HEK293 (cell line): Measurements from ENCODE around the gene SLC25A17.

Experiments used
- CTCF ChIA-PET: fragments of 350-600 bp; formaldehyde crosslinking; extraction: SDS; loops from one replicate; lab custom pipeline; 2021; ENCODE audit warnings: antibody characterized with exemption; lab: Yijun Ruan, JAX
- POLR2A ChIA-PET: fragments of 300-600 bp; formaldehyde crosslinking; extraction: SDS; loops from one replicate; lab custom pipeline; 2020; ENCODE audit warnings: antibody characterized with exemption, inconsistent platforms; lab: Yijun Ruan, JAX
- H3K27ac ChIP-seq: fragments of 200-500 bp; sonication (Bioruptor generic); 2 replicates; pipeline ENCODE4 v1.5.1; 2014; ENCODE audit warnings: low read depth, low read length, control low read depth, inconsistent platforms; ENCODE audit errors: extremely low read depth
- H3K36me3 ChIP-seq, 2 experiments: fragments of 200-500 bp in 1 of 2; sonication (Bioruptor generic) in 1 of 2; 1 replicate in 1 of 2; 2 replicates in 1 of 2; pipeline ENCODE4 v1.5.1; 2014 to 2017; ENCODE audit warnings: inconsistent platforms in 2 of 2, low read length in 2 of 2; ENCODE audit not compliant: control insufficient read depth in 2 of 2, insufficient read depth in 1 of 2
- H3K4me1 ChIP-seq: fragments of 200-500 bp; sonication (Bioruptor generic); 2 replicates; pipeline ENCODE4 v1.5.1; 2014; ENCODE audit warnings: mild to moderate bottlenecking, low read length, inconsistent platforms; ENCODE audit not compliant: control insufficient read depth, insufficient read depth
- H3K4me3 ChIP-seq: 2 replicates; pipeline ENCODE4 v1.5.1; 2011; ENCODE audit warnings: low read depth, mild to moderate bottlenecking, control low read depth, low read length, moderate library complexity
- H3K9me3 ChIP-seq: fragments of 200-500 bp; sonication (Bioruptor generic); 2 replicates; pipeline ENCODE4 v1.5.1; 2014; ENCODE audit warnings: low read depth, low read length, inconsistent platforms; ENCODE audit not compliant: control insufficient read depth, insufficient read depth
- EGR2 ChIP-seq: fragments of 450-650 bp; formaldehyde crosslinking; IDR thresholded peaks from 2 replicates; pipeline ENCODE4 v1.5.1; 2016; ENCODE audit warnings: low read depth, missing biosample characterization, missing genetic modification characterization
- GLI2 ChIP-seq: fragments of 450-650 bp; formaldehyde crosslinking; IDR thresholded peaks from 2 replicates; pipeline ENCODE4; 2017; ENCODE audit warnings: missing biosample characterization, missing genetic modification characterization, low read depth, borderline replicate concordance
- MEIS1 ChIP-seq: sonication (generic); formaldehyde crosslinking; IDR thresholded peaks from 2 replicates; pipeline ENCODE4 v1.8.1; 2022; ENCODE audit warnings: missing genetic modification reagents, mild to moderate bottlenecking, borderline replicate concordance
- OVOL3 ChIP-seq: fragments of 450-650 bp; formaldehyde crosslinking; IDR thresholded peaks from 2 replicates; pipeline ENCODE4 v1.5.1; 2016; ENCODE audit warnings: missing biosample characterization, missing genetic modification characterization
- TCF7L2 ChIP-seq: IDR thresholded peaks from 2 replicates; pipeline ENCODE4 v1.6.1; 2011; ENCODE audit warnings: low read depth, mild to moderate bottlenecking, inconsistent platforms, low read length, moderate library complexity, borderline replicate concordance
- WT1 ChIP-seq: fragments of 450-650 bp; formaldehyde crosslinking; IDR thresholded peaks from 2 replicates; pipeline ENCODE4 v1.5.1; 2016; ENCODE audit warnings: missing biosample characterization, missing genetic modification characterization
- ZBTB6 ChIP-seq: fragments of 450-650 bp; formaldehyde crosslinking; IDR thresholded peaks from 2 replicates; pipeline ENCODE4 v1.5.1; 2017; ENCODE audit warnings: missing biosample characterization, missing genetic modification characterization
- ZFHX2 ChIP-seq: fragments of 450-650 bp; formaldehyde crosslinking; conservative IDR thresholded peaks from 2 replicates; pipeline ENCODE4 v1.5.1; 2016; ENCODE audit warnings: missing biosample characterization, missing genetic modification characterization
- ZFP41 ChIP-seq: fragments of 450-650 bp; formaldehyde crosslinking; IDR thresholded peaks from 2 replicates; pipeline ENCODE4 v1.5.1; 2016; ENCODE audit warnings: missing biosample characterization, missing genetic modification characterization, borderline replicate concordance
- ZNF114 ChIP-seq: fragments of 450-650 bp; formaldehyde crosslinking; IDR thresholded peaks from 2 replicates; pipeline ENCODE4 v1.5.0; 2017; ENCODE audit warnings: missing biosample characterization, missing genetic modification characterization
- ZNF2 ChIP-seq: fragments of 450-650 bp; formaldehyde crosslinking; IDR thresholded peaks from 2 replicates; pipeline ENCODE4 v1.5.1; 2016; ENCODE audit warnings: missing biosample characterization, missing genetic modification characterization
- ZNF335 ChIP-seq: fragments of 450-650 bp; formaldehyde crosslinking; conservative IDR thresholded peaks from 2 replicates; pipeline ENCODE4 v1.5.1; 2016; ENCODE audit warnings: missing biosample characterization, missing genetic modification characterization
- ZNF341 ChIP-seq: fragments of 450-650 bp; formaldehyde crosslinking; IDR thresholded peaks from 2 replicates; pipeline ENCODE4; 2016; ENCODE audit warnings: low read depth, missing biosample characterization, missing genetic modification characterization
- ZNF362 ChIP-seq: fragments of 450-650 bp; formaldehyde crosslinking; IDR thresholded peaks from 2 replicates; pipeline ENCODE4 v1.5.1; 2016; ENCODE audit warnings: missing biosample characterization, missing genetic modification characterization
- ZNF394 ChIP-seq: fragments of 450-650 bp; formaldehyde crosslinking; IDR thresholded peaks from 2 replicates; pipeline ENCODE4 v1.5.1; 2016; ENCODE audit warnings: missing biosample characterization, missing genetic modification characterization, mild to moderate bottlenecking, moderate library complexity, borderline replicate concordance
- ZNF544 ChIP-seq: fragments of 450-650 bp; formaldehyde crosslinking; IDR thresholded peaks from 2 replicates; pipeline ENCODE4 v1.5.0; 2017; ENCODE audit warnings: missing biosample characterization, missing genetic modification characterization
- ZNF626 ChIP-seq: fragments of 450-650 bp; sonication (Bioruptor Pico); formaldehyde crosslinking; IDR thresholded peaks from 2 replicates; pipeline ENCODE4 v1.5.1; 2018; ENCODE audit warnings: missing biosample characterization, missing genetic modification characterization, inconsistent platforms
- ZNF701 ChIP-seq: fragments of 450-650 bp; formaldehyde crosslinking; IDR thresholded peaks from 2 replicates; pipeline ENCODE4 v1.5.1; 2016; ENCODE audit warnings: missing biosample characterization, missing genetic modification characterization
- ZXDB ChIP-seq: fragments of 450-650 bp; formaldehyde crosslinking; IDR thresholded peaks from 2 replicates; pipeline ENCODE4 v1.5.1; 2016; ENCODE audit warnings: missing biosample characterization, missing genetic modification characterization
- TF ChIP-seq, protein P1 (sequence below): fragments of 450-650 bp; formaldehyde crosslinking; IDR thresholded peaks from 2 replicates; pipeline ENCODE4 v1.5.1; 2017; ENCODE audit warnings: missing biosample characterization, missing genetic modification characterization
- TF ChIP-seq, protein P2 (sequence below): fragments of 450-650 bp; formaldehyde crosslinking; IDR thresholded peaks from 2 replicates; pipeline ENCODE4 v1.5.1; 2016; ENCODE audit warnings: missing biosample characterization, missing genetic modification characterization

Gene SLC25A17

GRCh38 chr22:40746428-40747220 lies 72.5 kb downstream of the SLC25A17 start:
- TF ChIP-seq ZNF394 (tag by site-specific recombination) (0 out of 2 replicates have a peak, but pooled peaks have one; percentile 15), TCF7L2 (no peak), WT1 (tag by site-specific recombination) (0 out of 2 replicates have a peak, but pooled peaks have one; percentile 29), ZNF362 (tag by site-specific recombination) (no peak), ZNF626 (no peak), ZNF114 (no peak), ZBTB6 (tag by site-specific recombination) (peak; percentile 40; the same call in 1 of the 2 replicates), ZNF701 (tag by site-specific recombination) (no peak)
- TF ChIP-seq, protein P1, sequence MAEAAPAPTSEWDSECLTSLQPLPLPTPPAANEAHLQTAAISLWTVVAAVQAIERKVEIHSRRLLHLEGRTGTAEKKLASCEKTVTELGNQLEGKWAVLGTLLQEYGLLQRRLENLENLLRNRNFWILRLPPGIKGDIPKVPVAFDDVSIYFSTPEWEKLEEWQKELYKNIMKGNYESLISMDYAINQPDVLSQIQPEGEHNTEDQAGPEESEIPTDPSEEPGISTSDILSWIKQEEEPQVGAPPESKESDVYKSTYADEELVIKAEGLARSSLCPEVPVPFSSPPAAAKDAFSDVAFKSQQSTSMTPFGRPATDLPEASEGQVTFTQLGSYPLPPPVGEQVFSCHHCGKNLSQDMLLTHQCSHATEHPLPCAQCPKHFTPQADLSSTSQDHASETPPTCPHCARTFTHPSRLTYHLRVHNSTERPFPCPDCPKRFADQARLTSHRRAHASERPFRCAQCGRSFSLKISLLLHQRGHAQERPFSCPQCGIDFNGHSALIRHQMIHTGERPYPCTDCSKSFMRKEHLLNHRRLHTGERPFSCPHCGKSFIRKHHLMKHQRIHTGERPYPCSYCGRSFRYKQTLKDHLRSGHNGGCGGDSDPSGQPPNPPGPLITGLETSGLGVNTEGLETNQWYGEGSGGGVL (tag by site-specific recombination): peak; percentile 70
- ChIA-PET POLR2A (interaction anchor here (0.6 kb wide), 1 partner anchor 32 kb away, joined by 3 read pairs; no protein-coding TSS in a partner anchor), CTCF (interaction anchor here (1.1 to 3.9 kb wide), 2 partner anchors 11 to 13 kb away, joined by 5 to 16 read pairs; no protein-coding TSS in a partner anchor)
- H3K36me3 ChIP-seq: no peaks in the 10 kb centered on the region; a peak in 1 of 3 replicates
- H3K27ac ChIP-seq: no peak overlapping the region
- no peak overlapping the region for H3K4me3 ChIP-seq
- 0 out of 2 replicates have a peak, but pooled peaks cover 2% of the 10 kb centered on the region for H3K9me3 ChIP-seq
- H3K4me1 ChIP-seq: peaks cover 2% of the 10 kb centered on the region; the same call in 1 of the 2 replicates

DNA sequence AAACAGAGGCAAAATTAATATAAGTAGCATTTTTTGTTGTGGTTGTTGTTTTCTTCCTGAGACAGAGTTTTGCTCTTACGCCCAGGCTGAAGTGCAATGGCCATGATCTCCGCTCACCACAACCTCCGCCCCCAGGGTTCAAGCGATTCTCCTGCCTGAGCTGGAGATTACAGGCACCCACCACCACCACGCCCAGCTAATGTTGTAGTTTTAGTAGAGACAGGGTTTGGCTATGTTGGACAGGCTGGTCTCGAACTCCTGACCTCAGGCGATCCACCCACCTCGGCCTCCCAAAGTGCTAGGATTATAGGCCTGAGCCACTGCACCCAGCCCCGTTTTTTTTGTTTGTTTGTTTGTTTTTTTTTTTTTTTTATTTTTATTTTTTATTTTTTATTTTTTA lies 75.4 kb downstream of the SLC25A17 start:
- Histone ChIP-seq H3K4me3 (no peak overlapping the region), H3K36me3 (no peaks in the 10 kb centered on the region; a peak in 1 of 3 replicates), H3K27ac (no peak overlapping the region), H3K9me3 (0 out of 2 replicates have a peak, but pooled peaks cover 2% of the 10 kb centered on the region), H3K4me1 (peaks cover 2% of the 10 kb centered on the region; the same call in 1 of the 2 replicates)
- TF ChIP-seq ZNF335 (tag by site-specific recombination): no peak
- TF ChIP-seq, protein P1 (tag by site-specific recombination): no peak
- peak; percentile 64 for TF ChIP-seq EGR2
- TF ChIP-seq, protein P2, sequence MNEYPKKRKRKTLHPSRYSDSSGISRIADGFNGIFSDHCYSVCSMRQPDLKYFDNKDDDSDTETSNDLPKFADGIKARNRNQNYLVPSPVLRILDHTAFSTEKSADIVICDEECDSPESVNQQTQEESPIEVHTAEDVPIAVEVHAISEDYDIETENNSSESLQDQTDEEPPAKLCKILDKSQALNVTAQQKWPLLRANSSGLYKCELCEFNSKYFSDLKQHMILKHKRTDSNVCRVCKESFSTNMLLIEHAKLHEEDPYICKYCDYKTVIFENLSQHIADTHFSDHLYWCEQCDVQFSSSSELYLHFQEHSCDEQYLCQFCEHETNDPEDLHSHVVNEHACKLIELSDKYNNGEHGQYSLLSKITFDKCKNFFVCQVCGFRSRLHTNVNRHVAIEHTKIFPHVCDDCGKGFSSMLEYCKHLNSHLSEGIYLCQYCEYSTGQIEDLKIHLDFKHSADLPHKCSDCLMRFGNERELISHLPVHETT (tag by site-specific recombination): no peak
- no peak for TF ChIP-seq ZFP41 (tag by site-specific recombination)
- 0 out of 2 replicates have a peak, but pooled peaks have one; percentile 21 for TF ChIP-seq ZFHX2 (tag by site-specific recombination)
- no peak for TF ChIP-seq MEIS1 (CRISPR knock-in tag)
- TF ChIP-seq ZXDB (tag by site-specific recombination): no peak
- TF ChIP-seq GLI2 (tag by site-specific recombination): no peak
- no peak for TF ChIP-seq ZNF2
- TF ChIP-seq ZNF341: no peak
- TF ChIP-seq OVOL3: no peak
- no peak for TF ChIP-seq ZNF544 (tag by site-specific recombination)
- ChIA-PET POLR2A (no interaction called here), CTCF (no interaction called here)
